GM12892 (cell line): ENCODE results near the gene KRT79.

Experiments used
- POLR2A ChIP-seq: IDR thresholded peaks from 2 replicates; pipeline ENCODE4 v1.6.1; 2011; ENCODE audit warnings: low read depth, low read length, control low read depth
- POLR2AphosphoS5 ChIP-seq: IDR thresholded peaks from 2 replicates; pipeline ENCODE4 v1.6.1; 2011; ENCODE audit warnings: low read depth, low read length, control low read depth
- TAF1 ChIP-seq: IDR thresholded peaks from 2 replicates; pipeline ENCODE4 v1.6.1; 2011; ENCODE audit warnings: low read depth, mild to moderate bottlenecking, control low read depth, low read length, borderline replicate concordance

- no peak for TF ChIP-seq POLR2A
- TF ChIP-seq TAF1 = no peak
- TF ChIP-seq POLR2AphosphoS5 = no peak
These were observed 29.1 kb downstream of the KRT79 start for GRCh38 chr12:52805000-52805399.
